ENCODE measurements around the gene WNT5A. TPM values are rescaled to one million over a fixed set of nuclear protein-coding genes. Genes with fewer than 3 reads are reported as not detected.

The WNT5A gene
- polyA plus RNA-seq, 1 experiment, result 203 TPM

DNA sequence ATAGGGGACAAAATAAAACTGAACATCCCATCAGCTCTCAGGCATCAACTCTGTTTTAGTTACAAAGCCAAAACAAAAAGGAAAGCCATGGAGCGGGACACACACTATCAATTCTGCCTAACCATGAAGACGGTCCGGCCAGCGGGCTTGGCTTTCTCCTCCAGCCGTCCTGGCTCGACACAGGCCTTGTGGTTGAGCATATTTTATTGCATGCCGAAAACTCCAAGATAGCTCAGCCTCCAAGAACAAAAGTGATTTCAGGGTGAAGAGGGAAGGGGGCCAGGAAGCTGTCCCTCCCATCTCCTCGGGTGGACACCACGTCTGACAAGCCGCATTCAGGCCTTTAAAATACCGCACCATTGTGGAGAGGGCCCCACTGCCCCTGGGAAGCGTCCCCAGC, 31.2 kb downstream of the WNT5A start:
- ChIA-PET CTCF (no interaction called here), POLR2A (no interaction called here)
- TF ChIP-seq, protein P1, sequence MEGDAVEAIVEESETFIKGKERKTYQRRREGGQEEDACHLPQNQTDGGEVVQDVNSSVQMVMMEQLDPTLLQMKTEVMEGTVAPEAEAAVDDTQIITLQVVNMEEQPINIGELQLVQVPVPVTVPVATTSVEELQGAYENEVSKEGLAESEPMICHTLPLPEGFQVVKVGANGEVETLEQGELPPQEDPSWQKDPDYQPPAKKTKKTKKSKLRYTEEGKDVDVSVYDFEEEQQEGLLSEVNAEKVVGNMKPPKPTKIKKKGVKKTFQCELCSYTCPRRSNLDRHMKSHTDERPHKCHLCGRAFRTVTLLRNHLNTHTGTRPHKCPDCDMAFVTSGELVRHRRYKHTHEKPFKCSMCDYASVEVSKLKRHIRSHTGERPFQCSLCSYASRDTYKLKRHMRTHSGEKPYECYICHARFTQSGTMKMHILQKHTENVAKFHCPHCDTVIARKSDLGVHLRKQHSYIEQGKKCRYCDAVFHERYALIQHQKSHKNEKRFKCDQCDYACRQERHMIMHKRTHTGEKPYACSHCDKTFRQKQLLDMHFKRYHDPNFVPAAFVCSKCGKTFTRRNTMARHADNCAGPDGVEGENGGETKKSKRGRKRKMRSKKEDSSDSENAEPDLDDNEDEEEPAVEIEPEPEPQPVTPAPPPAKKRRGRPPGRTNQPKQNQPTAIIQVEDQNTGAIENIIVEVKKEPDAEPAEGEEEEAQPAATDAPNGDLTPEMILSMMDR (IDR thresholded peaks at IDR 0.05; ENCODE audit: low read depth, low read length), result no peak
- no peak overlapping the region for H3K4me3 ChIP-seq (ENCODE audit: low read depth, low read length)
- H3K27me3 ChIP-seq (ENCODE audit: control insufficient read depth, insufficient read depth, low read length), result no peaks in the 10 kb centered on the region
- H3K27ac ChIP-seq (ENCODE audit: low read depth, low read length), result no peak overlapping the region
- no peak for DNase-seq (ENCODE audit: low read depth, low spot score)
- no peaks in the 10 kb centered on the region for H3K9me3 ChIP-seq (ENCODE audit: control insufficient read depth, insufficient read depth, low read length)

DNA sequence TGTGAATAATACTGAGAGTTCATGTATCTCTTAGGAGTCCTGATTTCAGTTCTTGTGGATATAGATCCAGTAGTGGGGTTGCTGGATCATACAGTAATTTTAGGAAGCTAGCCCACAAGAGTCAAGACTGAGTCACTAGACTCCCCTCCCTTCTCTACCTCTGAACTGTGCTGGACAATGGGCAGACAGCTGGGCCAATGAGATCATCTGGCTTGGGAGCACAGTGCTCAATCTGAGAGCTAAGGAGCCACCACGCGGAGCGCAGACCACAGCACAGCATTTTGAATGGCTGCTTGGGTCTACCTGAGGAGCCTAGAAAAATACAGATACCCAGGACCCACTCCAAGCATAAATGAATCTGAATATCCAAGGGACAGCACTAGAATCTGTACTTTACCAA, 32.5 kb downstream of the WNT5A start:
- DNase-seq (ENCODE audit: low read depth, low spot score), result no peak
- no peak overlapping the region for H3K27ac ChIP-seq (ENCODE audit: low read depth, low read length)
- H3K4me3 ChIP-seq (ENCODE audit: low read depth, low read length), result no peak overlapping the region
- CTCF ChIA-PET, result no interaction called here
- POLR2A ChIA-PET, result no interaction called here
- H3K9me3 ChIP-seq (ENCODE audit: control insufficient read depth, insufficient read depth, low read length), result no peaks in the 10 kb centered on the region
- TF ChIP-seq, protein P1 (IDR thresholded peaks at IDR 0.05; ENCODE audit: low read depth, low read length), result no peak
- no peaks in the 10 kb centered on the region for H3K27me3 ChIP-seq (ENCODE audit: control insufficient read depth, insufficient read depth, low read length)

DNA sequence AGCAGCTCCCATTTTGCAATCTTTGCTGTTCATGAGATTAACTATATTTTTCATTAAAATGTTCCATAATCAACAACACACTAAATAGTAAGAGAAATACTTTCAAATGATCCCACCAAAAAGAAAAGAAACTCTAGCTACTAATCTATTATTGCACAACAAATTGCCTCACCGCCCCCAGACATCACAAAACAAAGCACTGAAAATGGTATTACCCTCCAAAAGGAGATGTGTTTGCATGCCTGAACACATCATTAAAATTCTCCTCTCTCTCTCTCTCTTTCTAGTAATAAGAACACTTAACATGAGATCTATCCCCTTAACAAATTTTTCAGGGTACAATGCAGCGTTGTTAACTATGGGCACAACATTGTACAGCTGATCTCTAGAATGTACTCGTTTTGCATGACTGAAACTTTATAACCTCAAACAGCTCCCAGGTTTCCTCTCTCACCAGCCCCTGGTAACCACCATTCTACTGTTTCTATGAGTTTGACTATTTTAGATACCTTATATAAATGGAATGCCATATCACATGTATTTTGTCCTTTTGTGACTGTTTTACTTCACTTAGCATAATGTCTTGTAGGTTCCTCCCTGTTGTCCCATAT, 33.1 kb downstream of the WNT5A start:
- Histone ChIP-seq H3K9me3 (ENCODE audit: control insufficient read depth, insufficient read depth, low read length) (no peaks in the 10 kb centered on the region), H3K27me3 (ENCODE audit: control insufficient read depth, insufficient read depth, low read length) (no peaks in the 10 kb centered on the region), H3K27ac (ENCODE audit: low read depth, low read length) (no peak overlapping the region), H3K4me3 (ENCODE audit: low read depth, low read length) (no peak overlapping the region)
- DNase-seq (ENCODE audit: low read depth, low spot score), result no peak
- CTCF ChIA-PET, result no interaction called here
- POLR2A ChIA-PET, result no interaction called here
- TF ChIP-seq, protein P1 (IDR thresholded peaks at IDR 0.05; ENCODE audit: low read depth, low read length), result no peak

DNA sequence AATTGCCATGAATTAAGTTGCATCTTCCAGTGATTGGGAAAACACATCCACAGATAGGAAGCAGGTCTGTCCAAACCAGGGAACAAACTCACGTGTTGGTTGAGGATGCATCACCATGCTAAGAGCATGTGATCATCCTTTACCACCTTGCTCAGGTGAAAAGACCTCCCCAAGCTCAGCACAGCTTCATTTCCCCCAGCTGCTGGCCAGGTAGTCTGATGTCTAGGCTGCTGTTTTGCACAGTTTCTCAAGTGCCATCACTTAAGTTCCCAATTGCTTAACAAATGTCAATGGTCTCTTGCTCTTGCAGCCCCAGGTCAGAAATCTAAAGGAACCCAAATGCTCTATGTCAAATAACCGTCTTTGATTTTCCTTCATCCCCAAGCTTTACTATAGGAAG, 34.2 kb downstream of the WNT5A start:
- CTCF ChIA-PET, result no interaction called here

DNA sequence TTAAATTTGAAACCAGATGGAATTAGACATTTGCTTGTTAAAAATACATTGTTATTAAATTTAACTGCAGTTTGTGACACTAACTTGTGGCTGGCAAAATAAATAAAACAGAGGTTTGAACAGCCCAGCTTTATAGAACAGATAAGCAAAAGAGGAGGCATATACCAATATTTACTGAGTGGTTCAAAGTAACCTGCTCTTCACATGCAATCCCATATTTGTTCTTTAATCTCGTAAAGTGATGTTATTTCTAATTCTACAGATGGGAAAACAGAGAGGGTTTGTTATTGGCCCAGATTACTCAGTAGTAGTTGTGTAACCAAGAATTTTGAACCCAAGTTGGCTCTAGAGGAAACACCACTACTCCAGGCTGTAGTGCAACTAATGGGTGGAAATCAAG, 37.6 kb downstream of the WNT5A start:
- ChIA-PET POLR2A (no interaction called here), CTCF (no interaction called here)
- Histone ChIP-seq H3K27me3 (ENCODE audit: control insufficient read depth, insufficient read depth, low read length) (no peaks in the 10 kb centered on the region), H3K27ac (ENCODE audit: low read depth, low read length) (no peak overlapping the region), H3K4me3 (ENCODE audit: low read depth, low read length) (no peak overlapping the region), H3K9me3 (ENCODE audit: control insufficient read depth, insufficient read depth, low read length) (no peaks in the 10 kb centered on the region)
- no peak for DNase-seq (ENCODE audit: low read depth, low spot score)
- TF ChIP-seq, protein P1 (IDR thresholded peaks at IDR 0.05; ENCODE audit: low read depth, low read length), result no peak

More for the DNA sequence above, 34.2 kb downstream of the WNT5A start:
- no peak for DNase-seq (ENCODE audit: low read depth, low spot score)
- H3K27ac ChIP-seq (ENCODE audit: low read depth, low read length), result no peak overlapping the region
- no peak overlapping the region for H3K4me3 ChIP-seq (ENCODE audit: low read depth, low read length)
- no peaks in the 10 kb centered on the region for H3K27me3 ChIP-seq (ENCODE audit: control insufficient read depth, insufficient read depth, low read length)
- POLR2A ChIA-PET, result no interaction called here
- TF ChIP-seq, protein P1 (IDR thresholded peaks at IDR 0.05; ENCODE audit: low read depth, low read length), result no peak
- no peaks in the 10 kb centered on the region for H3K9me3 ChIP-seq (ENCODE audit: control insufficient read depth, insufficient read depth, low read length)

Data from AG04450 (cell line).